Panc1 (cell line): Measurements from ENCODE around the gene CCNI.

Experiments used
- CTCF ChIP-seq: fragments of 450-650 bp; IDR thresholded peaks from 2 replicates; pipeline ENCODE4 v1.5.1; 2017; ENCODE audit warnings: mild to moderate bottlenecking
- POLR2AphosphoS5 ChIP-seq: IDR thresholded peaks from 2 replicates; pipeline ENCODE4 v1.6.1; 2012; ENCODE audit warnings: mild to moderate bottlenecking, low read depth, low read length, moderate library complexity
- TF ChIP-seq, protein P1 (sequence below), 2 experiments: IDR thresholded peaks; 2 replicates each; pipeline ENCODE4 v1.6.1; 2011 to 2012; ENCODE audit warnings: low read depth in 2 of 2, control low read depth in 1 of 2, low read length in 1 of 2, mild to moderate bottlenecking in 1 of 2, moderate library complexity in 1 of 2; ENCODE audit not compliant: insufficient read depth in 1 of 2

- no peak for TF ChIP-seq CTCF
- no peak for TF ChIP-seq POLR2AphosphoS5
- TF ChIP-seq, protein P1, sequence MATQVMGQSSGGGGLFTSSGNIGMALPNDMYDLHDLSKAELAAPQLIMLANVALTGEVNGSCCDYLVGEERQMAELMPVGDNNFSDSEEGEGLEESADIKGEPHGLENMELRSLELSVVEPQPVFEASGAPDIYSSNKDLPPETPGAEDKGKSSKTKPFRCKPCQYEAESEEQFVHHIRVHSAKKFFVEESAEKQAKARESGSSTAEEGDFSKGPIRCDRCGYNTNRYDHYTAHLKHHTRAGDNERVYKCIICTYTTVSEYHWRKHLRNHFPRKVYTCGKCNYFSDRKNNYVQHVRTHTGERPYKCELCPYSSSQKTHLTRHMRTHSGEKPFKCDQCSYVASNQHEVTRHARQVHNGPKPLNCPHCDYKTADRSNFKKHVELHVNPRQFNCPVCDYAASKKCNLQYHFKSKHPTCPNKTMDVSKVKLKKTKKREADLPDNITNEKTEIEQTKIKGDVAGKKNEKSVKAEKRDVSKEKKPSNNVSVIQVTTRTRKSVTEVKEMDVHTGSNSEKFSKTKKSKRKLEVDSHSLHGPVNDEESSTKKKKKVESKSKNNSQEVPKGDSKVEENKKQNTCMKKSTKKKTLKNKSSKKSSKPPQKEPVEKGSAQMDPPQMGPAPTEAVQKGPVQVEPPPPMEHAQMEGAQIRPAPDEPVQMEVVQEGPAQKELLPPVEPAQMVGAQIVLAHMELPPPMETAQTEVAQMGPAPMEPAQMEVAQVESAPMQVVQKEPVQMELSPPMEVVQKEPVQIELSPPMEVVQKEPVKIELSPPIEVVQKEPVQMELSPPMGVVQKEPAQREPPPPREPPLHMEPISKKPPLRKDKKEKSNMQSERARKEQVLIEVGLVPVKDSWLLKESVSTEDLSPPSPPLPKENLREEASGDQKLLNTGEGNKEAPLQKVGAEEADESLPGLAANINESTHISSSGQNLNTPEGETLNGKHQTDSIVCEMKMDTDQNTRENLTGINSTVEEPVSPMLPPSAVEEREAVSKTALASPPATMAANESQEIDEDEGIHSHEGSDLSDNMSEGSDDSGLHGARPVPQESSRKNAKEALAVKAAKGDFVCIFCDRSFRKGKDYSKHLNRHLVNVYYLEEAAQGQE (IDR thresholded peaks at IDR 0.05; ENCODE audit: insufficient read depth in 1 of 2, low read depth in 2 of 2, low read length in 1 of 2) = no peak
Observed at GRCh38 chr4:77089866-77090265, 14.1 kb upstream of the CCNI start.
